Smooth muscle cell (in vitro differentiated cells): ENCODE data around the gene UNG. TPM values are rescaled to one million over a fixed set of nuclear protein-coding genes. Genes with fewer than 3 reads are reported as not detected.

Experiments used
- DNase-seq: peaks from one replicate; lab custom pipeline; 2025; ENCODE audit not compliant: unreplicated experiment; lab: John Stamatoyannopoulos, UW
- H2AFZ ChIP-seq: fragments of 200-600 bp; sonication (generic); 2 replicates; pipeline ENCODE4 v1.6.0; 2016; ENCODE audit warnings: antibody characterized with exemption, low read depth, mild to moderate bottlenecking
- H3F3A ChIP-seq: fragments of 200-600 bp; sonication (generic); 2 replicates; pipeline ENCODE4 v1.6.0; 2017; ENCODE audit warnings: antibody characterized with exemption, low read depth
- H3K27ac ChIP-seq: fragments of 200-600 bp; sonication (generic); 2 replicates; pipeline ENCODE4 v1.5.1; 2016; ENCODE audit warnings: low read depth, mild to moderate bottlenecking
- H3K27me3 ChIP-seq: fragments of 200-600 bp; sonication (generic); 2 replicates; pipeline ENCODE4 v1.6.1; 2016; ENCODE audit warnings: low read depth, mild to moderate bottlenecking
- H3K36me3 ChIP-seq: fragments of 200-600 bp; sonication (generic); 2 replicates; pipeline ENCODE4 v1.5.1; 2016; ENCODE audit warnings: low read depth
- H3K4me1 ChIP-seq: fragments of 200-600 bp; sonication (generic); 2 replicates; pipeline ENCODE4 v1.5.1; 2016; ENCODE audit warnings: low read depth
- H3K4me2 ChIP-seq: fragments of 200-600 bp; sonication (generic); 2 replicates; pipeline ENCODE4 v1.6.0; 2016; ENCODE audit warnings: mild to moderate bottlenecking
- H3K4me3 ChIP-seq: fragments of 200-600 bp; sonication (generic); 2 replicates; pipeline ENCODE4 v1.5.1; 2016; ENCODE audit warnings: mild to moderate bottlenecking
- H3K79me2 ChIP-seq: fragments of 200-600 bp; sonication (generic); 2 replicates; pipeline ENCODE4 v1.6.0; 2016; ENCODE audit warnings: low read depth, mild to moderate bottlenecking
- H3K9ac ChIP-seq: fragments of 200-600 bp; sonication (generic); 2 replicates; pipeline ENCODE4 v1.6.0; 2016; ENCODE audit warnings: low read depth
- H3K9me3 ChIP-seq: fragments of 200-600 bp; sonication (generic); replicated peaks from 2 replicates; pipeline ENCODE4 v1.5.1; 2016; ENCODE audit warnings: low read depth
- H4K20me1 ChIP-seq: fragments of 200-600 bp; sonication (generic); 2 replicates; pipeline ENCODE4 v1.6.0; 2016; ENCODE audit warnings: low read depth
- WGBS: methylation state at CpG from one replicate; pipeline ENCODE4 v1.1.7; 2016; ENCODE audit warnings: low lambda C conversion rate; 5-methylcytosine and 5-hydroxymethylcytosine counted together
- polyA plus RNA-seq: library from polyadenylated mRNA; unstranded; fragments of >200 nt; fragmentation: Nextera tagmentation; extraction: Ambion mirVana; gene quantifications from 2 replicates; pipeline ENCODE4 v1.2.1, GENCODE V29; 2016
- total RNA-seq: library from RNA; depleted of rRNA; stranded (reverse); fragments of >200 nt; gene quantifications from 2 replicates; pipeline ENCODE4 v1.2.3, GENCODE V29; 2014
- TF ChIP-seq, protein P1 (sequence below): fragments of 200-600 bp; sonication (generic); IDR thresholded peaks from 2 replicates; pipeline ENCODE4 v1.5.1; 2017; ENCODE audit warnings: borderline replicate concordance, mild to moderate bottlenecking, antibody characterized with exemption; ENCODE audit not compliant: insufficient read depth, poor library complexity, severe bottlenecking

The UNG gene
- total and polyA plus RNA-seq, 2 experiments from 2014 or later = 17.1 to 22.8 TPM

DNA sequence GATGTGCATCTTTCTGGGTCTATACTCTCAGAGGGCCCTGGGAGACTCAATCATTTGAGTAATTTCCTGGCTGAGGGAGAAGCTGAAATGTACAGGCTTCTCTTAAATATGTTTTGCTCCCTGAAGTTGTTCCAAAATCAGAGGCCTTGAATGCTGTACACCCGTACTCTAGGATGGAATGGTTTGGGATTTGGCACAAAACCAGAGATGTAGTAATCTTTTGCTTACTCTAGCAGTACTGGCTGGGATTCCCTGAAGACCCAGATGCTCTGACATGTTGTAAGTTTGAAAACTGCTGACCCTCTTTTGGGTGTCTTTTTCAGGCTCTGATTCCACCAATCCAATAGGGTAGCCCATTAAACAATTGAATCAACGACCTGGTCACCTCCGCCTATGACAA, 29.4 kb downstream of the UNG start:
- no peak overlapping the region for H3K4me2 ChIP-seq
- H3F3A ChIP-seq = no peaks in the 10 kb centered on the region
- no peaks in the 10 kb centered on the region for H3K9me3 ChIP-seq
- H3K36me3 ChIP-seq = no peaks in the 10 kb centered on the region
- no peak overlapping the region for H3K4me3 ChIP-seq
- no peaks in the 10 kb centered on the region for H3K4me1 ChIP-seq
- H2AFZ ChIP-seq = no peak overlapping the region
- WGBS = 83% methylated on average over 3 of the region's 3 CpGs
- H3K9ac ChIP-seq = no peak overlapping the region
- DNase-seq = no peak
- no peaks in the 10 kb centered on the region for H3K27me3 ChIP-seq
- TF ChIP-seq, protein P1, sequence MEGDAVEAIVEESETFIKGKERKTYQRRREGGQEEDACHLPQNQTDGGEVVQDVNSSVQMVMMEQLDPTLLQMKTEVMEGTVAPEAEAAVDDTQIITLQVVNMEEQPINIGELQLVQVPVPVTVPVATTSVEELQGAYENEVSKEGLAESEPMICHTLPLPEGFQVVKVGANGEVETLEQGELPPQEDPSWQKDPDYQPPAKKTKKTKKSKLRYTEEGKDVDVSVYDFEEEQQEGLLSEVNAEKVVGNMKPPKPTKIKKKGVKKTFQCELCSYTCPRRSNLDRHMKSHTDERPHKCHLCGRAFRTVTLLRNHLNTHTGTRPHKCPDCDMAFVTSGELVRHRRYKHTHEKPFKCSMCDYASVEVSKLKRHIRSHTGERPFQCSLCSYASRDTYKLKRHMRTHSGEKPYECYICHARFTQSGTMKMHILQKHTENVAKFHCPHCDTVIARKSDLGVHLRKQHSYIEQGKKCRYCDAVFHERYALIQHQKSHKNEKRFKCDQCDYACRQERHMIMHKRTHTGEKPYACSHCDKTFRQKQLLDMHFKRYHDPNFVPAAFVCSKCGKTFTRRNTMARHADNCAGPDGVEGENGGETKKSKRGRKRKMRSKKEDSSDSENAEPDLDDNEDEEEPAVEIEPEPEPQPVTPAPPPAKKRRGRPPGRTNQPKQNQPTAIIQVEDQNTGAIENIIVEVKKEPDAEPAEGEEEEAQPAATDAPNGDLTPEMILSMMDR = no peak
- H3K27ac ChIP-seq = no peak overlapping the region
- H3K79me2 ChIP-seq = no peaks in the 10 kb centered on the region
- H4K20me1 ChIP-seq = no peaks in the 10 kb centered on the region

DNA sequence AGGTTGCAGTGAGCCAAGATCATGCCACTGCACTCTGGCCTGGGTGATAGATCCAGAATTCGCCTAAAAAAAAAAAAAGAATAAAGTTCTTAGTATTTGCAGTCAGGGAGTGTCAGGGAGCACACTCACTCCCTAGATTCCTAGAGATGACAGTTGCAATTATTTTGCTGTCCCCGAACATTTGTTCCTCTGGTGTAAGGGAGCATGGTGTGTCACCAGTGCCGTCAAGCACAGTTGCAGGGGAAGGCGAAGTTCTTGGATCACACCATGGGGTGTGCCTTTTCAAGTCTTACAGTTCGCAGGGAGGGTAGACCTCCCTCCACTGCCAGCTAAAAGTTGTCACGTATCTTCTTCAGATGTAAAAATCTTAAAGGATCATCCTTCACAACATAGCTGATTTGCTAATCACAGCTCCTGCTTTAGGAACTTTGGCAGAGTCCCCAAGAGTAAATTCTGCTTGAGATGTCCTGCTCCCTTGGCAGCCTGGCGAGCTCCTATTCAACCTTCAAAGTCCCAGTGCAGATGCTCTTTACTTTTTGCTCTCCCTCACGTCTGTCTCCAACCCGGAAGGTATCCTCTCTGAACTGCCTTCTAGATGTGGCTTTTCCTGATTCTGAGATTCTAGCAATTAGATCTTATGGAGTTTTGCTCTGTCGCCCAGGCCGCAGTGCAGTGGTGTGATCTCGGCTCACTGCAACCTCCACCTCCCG, 30.3 kb downstream of the UNG start:
- Histone ChIP-seq H3K27me3 (no peaks in the 10 kb centered on the region), H3K27ac (no peak overlapping the region), H3K9me3 (no peaks in the 10 kb centered on the region), H2AFZ (no peak overlapping the region), H3K4me1 (no peaks in the 10 kb centered on the region), H3K79me2 (no peaks in the 10 kb centered on the region), H4K20me1 (no peaks in the 10 kb centered on the region), H3K36me3 (no peaks in the 10 kb centered on the region), H3F3A (no peaks in the 10 kb centered on the region), H3K9ac (no peak overlapping the region), H3K4me2 (no peak overlapping the region), H3K4me3 (no peak overlapping the region)
- WGBS = 87% methylated on average over 13 of the region's 13 CpGs
- TF ChIP-seq, protein P1 = no peak
- DNase-seq = no peak

DNA sequence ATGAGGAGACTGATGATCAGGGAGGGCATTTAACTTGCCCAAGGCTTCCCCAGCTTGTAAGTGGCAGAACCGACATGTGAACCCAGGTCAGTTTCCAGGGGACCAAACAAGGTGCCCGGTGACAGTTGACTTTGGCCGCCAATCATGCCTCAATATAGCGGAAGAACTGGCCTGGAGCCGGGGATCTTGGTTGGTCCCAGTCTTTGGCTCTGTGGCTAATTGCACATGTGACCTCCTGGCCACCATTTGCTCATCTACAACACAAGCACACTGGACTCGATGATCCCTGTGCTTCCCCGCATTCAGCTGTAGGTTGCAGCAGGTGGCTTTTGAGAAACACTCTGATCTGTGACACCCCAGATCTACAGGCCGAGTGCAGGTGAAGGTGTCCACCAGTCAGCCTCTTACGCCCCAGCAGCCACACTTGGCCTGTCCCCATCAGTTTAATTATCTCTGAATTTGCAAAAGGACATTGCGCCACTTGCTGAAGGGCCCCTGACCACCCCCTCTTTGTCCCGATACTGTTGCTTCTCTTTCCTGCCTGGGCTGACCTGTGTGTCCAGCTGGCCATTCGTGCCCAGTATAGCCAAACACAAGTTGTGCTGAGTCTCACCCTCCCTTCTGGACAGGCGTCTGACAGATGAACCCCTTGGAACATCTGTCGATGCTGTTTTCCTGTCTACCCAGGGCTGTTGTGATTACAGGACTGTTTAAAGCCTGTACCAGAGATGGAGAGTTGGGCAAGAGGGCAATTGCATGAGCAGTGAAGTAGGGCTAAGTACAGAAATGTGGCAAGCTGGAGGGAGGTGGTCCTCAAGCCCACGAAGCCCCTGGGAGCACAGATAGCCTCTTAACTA, 33.1 kb downstream of the UNG start:
- Histone ChIP-seq H3F3A (no peaks in the 10 kb centered on the region), H4K20me1 (no peaks in the 10 kb centered on the region), H3K9ac (no peak overlapping the region), H3K4me2 (no peak overlapping the region), H3K79me2 (no peaks in the 10 kb centered on the region), H3K27me3 (no peaks in the 10 kb centered on the region), H3K9me3 (no peaks in the 10 kb centered on the region), H3K4me1 (no peaks in the 10 kb centered on the region), H3K4me3 (no peak overlapping the region), H2AFZ (no peak overlapping the region), H3K27ac (no peak overlapping the region), H3K36me3 (no peaks in the 10 kb centered on the region)
- DNase-seq = no peak
- 90% methylated on average over 15 of the region's 15 CpGs for WGBS
- TF ChIP-seq, protein P1 = no peak
